Uterus (tissue), 4 donors: Measurements from ENCODE around the gene TLE4. TPM values are rescaled to one million over a fixed set of nuclear protein-coding genes. Genes with fewer than 3 reads are reported as not detected.

Source experiments
- DNase-seq, 2 donors: peaks; one replicate each; pipeline ENCODE4 v3.0.0-alpha.2; 2019 to 2020
- H3K27ac ChIP-seq, 2 donors: fragments of 200-600 bp; sonication (generic); 1 replicate in 1 of 2; 2 replicates in 1 of 2; pipeline ENCODE4 v1.5.1; 2016 to 2018
- H3K27me3 ChIP-seq, 2 donors: fragments of 200-600 bp; sonication (generic); one replicate each; pipeline ENCODE4 v1.5.1; 2018 to 2019; ENCODE audit warnings: control low read depth in 1 of 2
- H3K36me3 ChIP-seq, 2 donors: fragments of 200-600 bp; sonication (generic); one replicate each; pipeline ENCODE4 v1.5.1; 2019; ENCODE audit warnings: control low read depth in 1 of 2
- H3K4me1 ChIP-seq, 2 donors: fragments of 200-600 bp; sonication (generic); one replicate each; pipeline ENCODE4 v1.5.1; 2018 to 2019; ENCODE audit warnings: control low read depth in 1 of 2
- H3K4me3 ChIP-seq, 2 donors: fragments of 200-600 bp; sonication (generic); 1 replicate in 1 of 2; 2 replicates in 1 of 2; pipeline ENCODE4 v1.5.1; 2018 to 2019; ENCODE audit warnings: mild to moderate bottlenecking in 1 of 2
- H3K9me3 ChIP-seq, 2 donors: fragments of 200-600 bp; sonication (generic); one replicate each; pipeline ENCODE4 v1.5.1; 2019; ENCODE audit warnings: control low read depth in 1 of 2
- CTCF ChIP-seq, 4 experiments: fragments of 200-600 bp in 2 of 4; fragments of 450-650 bp in 2 of 4; sonication (generic) in 2 of 4; IDR thresholded peaks; one replicate each; pipeline ENCODE4 v1.5.1; 2016 to 2019; ENCODE audit warnings: antibody characterized with exemption in 4 of 4, mild to moderate bottlenecking in 2 of 4, moderate library complexity in 1 of 4
- POLR2A ChIP-seq, 2 donors: fragments of 450-650 bp; IDR thresholded peaks; one replicate each; pipeline ENCODE4 v1.6.1; 2016; ENCODE audit warnings: antibody characterized with exemption in 2 of 2, mild to moderate bottlenecking in 1 of 2, moderate library complexity in 1 of 2
- intact Hi-C: fragments of 100-400 bp; cut with DNase I; formaldehyde crosslinking; loops from one replicate; pipeline ENCODE4 v1.15.1; 2023; ENCODE audit warnings: low total_unique reads
- total RNA-seq, 4 donors: library from RNA; depleted of rRNA in 3 of 4; stranded (reverse); fragments of >200 nt in 3 of 4; gene quantifications; one replicate each; pipeline versions ENCODE4 v1.1.0 to v1.2.4, GENCODE V29; 2014 to 2023
- donor health status: DM: yes; HTN: yes; CAD: no.

Gene TLE4
- total RNA-seq, 4 donors from 2014 or later: 21.1 to 134 (median 35.1) TPM

- Histone ChIP-seq H3K4me1 (peaks cover 0 to 5% of the 10 kb centered on the region in 2 donors), H3K27me3 (no peaks in the 10 kb centered on the region), H3K27ac (peak overlapping the region in 1 of 2 donors; percentile 15), H3K4me3 (no peak overlapping the region), H3K36me3 (no peaks in the 10 kb centered on the region), H3K9me3 (no peaks in the 10 kb centered on the region)
- intact Hi-C loops: no loop called here
- TF ChIP-seq CTCF (IDR thresholded peaks at IDR 0.05): no peak
- no peak for TF ChIP-seq POLR2A (IDR thresholded peaks at IDR 0.05)
- DNase-seq: peak; percentile 29 to 42
Observed at GRCh38 chr9:79616971-79617370, 45.2 kb downstream of the TLE4 start.

- Histone ChIP-seq H3K4me3 (no peak overlapping the region), H3K27ac (peak overlapping the region in 1 of 2 donors; percentile 15), H3K4me1 (peaks cover 0 to 5% of the 10 kb centered on the region in 2 donors), H3K27me3 (no peaks in the 10 kb centered on the region), H3K9me3 (no peaks in the 10 kb centered on the region), H3K36me3 (no peaks in the 10 kb centered on the region)
- TF ChIP-seq POLR2A (IDR thresholded peaks at IDR 0.05) (no peak), CTCF (IDR thresholded peaks at IDR 0.05) (no peak)
- intact Hi-C loops: no loop called here
- peak; percentile 52 to 64 for DNase-seq
Observed at GRCh38 chr9:79617395-79617794, 45.6 kb downstream of the TLE4 start.

- TF ChIP-seq CTCF (IDR thresholded peaks at IDR 0.05): no peak
- no peak for TF ChIP-seq POLR2A (IDR thresholded peaks at IDR 0.05)
- peaks cover 0 to 5% of the 10 kb centered on the region in 2 donors for H3K4me1 ChIP-seq
- no peak overlapping the region for H3K27ac ChIP-seq
Observed at GRCh38 chr9:79619930-79620329, 48.2 kb downstream of the TLE4 start.

GRCh38 chr9:79621916-79622575 is 50.3 kb downstream of the TLE4 start:
- Histone ChIP-seq H3K4me1 (peaks cover 0 to 2% of the 10 kb centered on the region in 2 donors), H3K27ac (no peak overlapping the region), H3K36me3 (no peaks in the 10 kb centered on the region), H3K27me3 (no peaks in the 10 kb centered on the region), H3K9me3 (no peaks in the 10 kb centered on the region), H3K4me3 (no peak overlapping the region)
- no peak for DNase-seq
- TF ChIP-seq CTCF (IDR thresholded peaks at IDR 0.05) (no peak), POLR2A (IDR thresholded peaks at IDR 0.05) (no peak)
- intact Hi-C loops: no loop called here

More at GRCh38 chr9:79619930-79620329, 48.2 kb downstream of the TLE4 start:
- no peaks in the 10 kb centered on the region for H3K9me3 ChIP-seq
- no peaks in the 10 kb centered on the region for H3K27me3 ChIP-seq
- H3K4me3 ChIP-seq: no peak overlapping the region
- no peak for DNase-seq
- intact Hi-C loops: no loop called here
- H3K36me3 ChIP-seq: no peaks in the 10 kb centered on the region

GRCh38 chr9:79623799-79624721 is 52.3 kb downstream of the TLE4 start:
- intact Hi-C loops: no loop called here
- no peak for DNase-seq

More at GRCh38 chr9:79623799-79624721, 52.3 kb downstream of the TLE4 start:
- no peak for TF ChIP-seq POLR2A (IDR thresholded peaks at IDR 0.05)
- no peak for TF ChIP-seq CTCF (IDR thresholded peaks at IDR 0.05)
- Histone ChIP-seq H3K4me3 (no peak overlapping the region), H3K4me1 (no peaks in the 10 kb centered on the region), H3K9me3 (no peaks in the 10 kb centered on the region), H3K27me3 (no peaks in the 10 kb centered on the region), H3K27ac (no peak overlapping the region), H3K36me3 (no peaks in the 10 kb centered on the region)
